Stimulated activated CD8-positive, alpha-beta memory T cell treated with anti-CD3 and anti-CD28 coated beads, Interleukin-12 subunit alpha, Interleukin-12 subunit beta, amount 100 ng/mL, for 4 hours (primary cell): ENCODE results near the gene IGFBP5.

Source experiments
- DNase-seq: peaks from one replicate; pipeline ENCODE4 v3.0.0-alpha.2; 2020; ENCODE audit warnings: low read depth

Gene IGFBP5, protein sequence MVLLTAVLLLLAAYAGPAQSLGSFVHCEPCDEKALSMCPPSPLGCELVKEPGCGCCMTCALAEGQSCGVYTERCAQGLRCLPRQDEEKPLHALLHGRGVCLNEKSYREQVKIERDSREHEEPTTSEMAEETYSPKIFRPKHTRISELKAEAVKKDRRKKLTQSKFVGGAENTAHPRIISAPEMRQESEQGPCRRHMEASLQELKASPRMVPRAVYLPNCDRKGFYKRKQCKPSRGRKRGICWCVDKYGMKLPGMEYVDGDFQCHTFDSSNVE

DNA sequence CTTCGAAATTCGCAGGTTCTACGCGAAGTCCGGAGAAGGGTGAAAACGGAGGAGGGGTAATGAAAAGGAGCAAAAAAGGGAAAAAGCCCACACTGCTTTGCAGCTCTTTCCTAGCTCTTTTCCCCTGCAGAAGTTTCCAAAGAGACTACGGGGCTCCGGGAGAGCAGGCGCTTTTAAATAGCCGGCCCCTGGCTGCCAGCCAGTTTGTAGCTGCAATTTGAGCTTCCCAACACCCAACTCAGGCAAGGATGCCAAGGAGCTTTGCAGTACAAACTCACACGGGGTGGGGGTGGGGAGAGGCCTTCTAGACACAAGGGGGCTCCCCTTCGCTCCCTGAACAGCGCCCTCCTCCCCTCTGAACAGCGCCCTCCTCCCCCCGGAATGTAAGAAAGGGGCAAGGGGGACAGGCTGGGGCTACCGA lies at the start of gene IGFBP5:
Gene IGFBP5 (minus strand): TSS at position 149 of the 421 bp plus-strand sequence. CDS start 774 bp downstream, outside the sequence.
- no peak for DNase-seq

- no peak for DNase-seq
Observed at GRCh38 chr2:216743781-216744180, 48.4 kb upstream of the IGFBP5 start.

DNA sequence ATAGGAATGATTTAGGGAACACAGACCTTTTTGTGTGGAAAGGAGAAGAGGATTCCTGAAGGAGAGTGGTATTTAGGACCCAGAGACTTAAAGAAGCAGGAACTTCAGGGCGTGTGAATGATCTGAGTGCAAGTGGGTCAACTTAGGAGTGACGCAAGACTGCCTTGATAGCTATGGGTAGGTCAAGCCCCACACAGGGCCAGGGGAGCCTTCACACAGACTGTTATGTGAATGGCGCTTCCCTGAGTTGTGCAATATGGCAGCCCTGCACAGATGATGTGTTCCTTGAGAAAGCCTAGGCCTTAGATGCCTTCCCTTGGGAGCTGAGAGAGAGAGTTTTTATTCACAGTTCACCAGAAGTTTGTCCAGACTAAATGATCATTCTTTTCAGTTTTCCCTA lies 47.1 kb upstream of the IGFBP5 start:
- DNase-seq, result no peak

- DNase-seq, result no peak
Observed at GRCh38 chr2:216741223-216741593, 45.9 kb upstream of the IGFBP5 start.

- DNase-seq, result no peak
Observed at GRCh38 chr2:216740557-216741222, 45.3 kb upstream of the IGFBP5 start.

DNA sequence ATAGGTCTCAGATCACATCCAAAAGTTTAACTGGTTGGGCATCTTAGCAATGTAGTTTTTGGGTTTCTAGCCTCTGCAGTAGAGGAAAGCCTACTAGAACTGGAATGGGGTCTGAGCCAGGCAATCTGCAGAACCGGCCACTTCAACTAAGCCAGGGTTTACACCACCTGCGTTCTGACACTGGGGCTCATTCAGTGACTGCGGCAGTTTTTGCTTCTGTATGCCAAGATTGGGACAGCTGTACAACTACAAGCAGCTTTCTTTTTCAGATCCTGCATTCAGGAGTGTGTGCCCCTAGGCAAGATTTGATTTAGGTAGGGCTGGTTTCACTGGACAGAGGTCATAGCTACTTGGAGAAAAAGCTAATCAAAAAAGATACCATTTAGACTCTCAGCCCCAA lies 43.7 kb upstream of the IGFBP5 start:
- no peak for DNase-seq

DNA sequence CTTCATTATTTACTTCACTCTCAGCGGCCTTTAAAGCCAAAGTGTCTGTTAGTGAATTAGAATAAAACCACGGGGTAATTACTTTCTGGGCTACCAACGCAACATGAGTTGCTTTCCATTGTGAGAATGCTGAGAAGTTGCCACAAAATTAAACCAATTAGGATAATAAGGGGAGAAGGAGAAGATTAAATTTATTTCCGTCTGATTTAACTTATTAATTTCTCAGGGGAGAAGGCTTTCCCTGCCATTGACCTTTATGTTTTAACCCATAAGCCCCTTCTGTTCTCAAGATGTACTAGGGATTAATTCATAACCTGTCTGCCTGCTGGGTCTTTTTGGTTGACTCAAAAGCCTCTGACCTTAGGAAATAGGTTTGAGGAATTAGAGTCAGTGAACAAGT lies 42.3 kb upstream of the IGFBP5 start:
- no peak for DNase-seq

GRCh38 chr2:216736326-216736725 lies 41.0 kb upstream of the IGFBP5 start:
- no peak for DNase-seq

GRCh38 chr2:216735668-216736067 lies 40.3 kb upstream of the IGFBP5 start:
- no peak for DNase-seq

GRCh38 chr2:216735086-216735485 lies 39.7 kb upstream of the IGFBP5 start:
- no peak for DNase-seq

- no peak for DNase-seq
Observed at GRCh38 chr2:216733046-216733445, 37.7 kb upstream of the IGFBP5 start.

GRCh38 chr2:216732334-216732733 lies 37.0 kb upstream of the IGFBP5 start:
- no peak for DNase-seq

DNA sequence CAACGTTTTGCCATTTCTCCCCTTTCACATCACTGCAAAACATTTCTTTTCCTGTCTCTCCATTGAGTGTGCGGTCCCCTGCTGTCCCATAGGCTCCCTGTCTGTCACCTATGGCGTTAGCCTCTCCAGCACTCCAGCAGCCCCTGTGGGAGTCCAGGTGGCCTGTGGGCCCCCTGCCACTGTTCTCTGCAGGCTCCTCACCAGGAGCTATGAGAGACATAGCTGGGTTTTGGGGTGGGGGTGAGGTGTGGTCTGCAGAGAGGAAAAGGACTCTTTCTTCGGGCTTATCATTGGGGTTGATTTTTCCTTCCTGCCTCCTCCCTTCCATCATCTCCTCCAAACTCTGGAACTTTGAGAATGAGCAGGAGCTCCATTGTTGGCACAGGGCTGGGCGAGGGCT lies 36.1 kb upstream of the IGFBP5 start:
- no peak for DNase-seq

- no peak for DNase-seq
Observed at GRCh38 chr2:216730871-216731270, 35.5 kb upstream of the IGFBP5 start.

DNA sequence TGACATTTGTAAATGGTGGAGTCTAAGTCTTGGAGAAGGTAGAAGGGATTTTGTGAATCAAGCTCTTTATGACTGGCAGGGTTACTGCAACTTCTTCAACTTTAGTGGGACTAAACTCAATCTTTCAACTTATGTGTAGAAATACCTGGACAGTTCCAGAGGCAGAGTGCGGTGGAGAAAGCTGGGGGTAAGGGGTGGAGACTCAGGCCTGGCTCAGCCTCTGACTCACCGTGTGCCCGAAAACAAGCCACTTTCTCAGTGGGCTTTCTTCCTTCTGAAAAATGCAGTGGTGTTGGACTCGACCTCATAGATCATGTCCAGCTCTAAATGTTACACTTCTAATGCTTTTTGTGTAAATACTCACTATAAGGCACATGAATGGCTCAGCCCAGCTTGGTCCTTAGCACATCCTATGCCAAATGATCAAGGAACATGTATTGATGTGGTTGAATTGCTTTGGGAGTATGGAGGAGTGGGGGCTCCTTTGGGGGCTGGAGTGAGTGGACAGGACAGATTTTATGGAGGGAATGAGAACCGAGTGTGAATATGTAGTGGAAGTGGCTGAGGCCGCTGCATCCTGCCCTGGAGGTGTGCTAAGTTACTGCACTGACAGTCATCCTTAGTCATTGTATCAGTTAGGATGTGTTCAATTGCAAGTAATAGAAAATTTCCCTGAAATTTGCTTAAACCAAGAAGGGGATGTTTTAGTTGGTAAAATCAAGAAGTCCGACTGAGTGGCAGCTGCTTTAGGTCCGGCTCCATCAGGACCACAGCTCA lies 32.2 kb upstream of the IGFBP5 start:
- DNase-seq, result no peak

- DNase-seq, result no peak
Observed at GRCh38 chr2:216724190-216724589, 28.8 kb upstream of the IGFBP5 start.

DNA sequence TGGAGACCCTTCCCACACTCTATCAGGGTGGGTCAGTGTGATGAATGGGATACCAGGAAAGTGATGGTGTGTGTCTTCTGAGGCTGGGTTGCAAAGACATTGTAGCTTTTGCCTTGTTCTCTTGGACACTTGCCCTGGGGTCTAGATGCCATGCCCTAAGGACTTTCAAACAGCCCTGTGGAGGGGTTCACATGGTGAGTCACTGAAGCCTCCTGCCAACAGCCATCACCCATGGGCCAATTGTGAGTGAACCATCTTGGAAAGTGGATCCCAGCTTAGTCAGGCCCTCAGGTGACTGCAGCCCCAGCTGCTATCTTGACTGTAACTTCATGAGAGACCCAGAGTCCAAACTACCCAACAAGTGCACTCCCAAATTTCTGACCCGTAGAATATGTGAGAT lies 25.8 kb upstream of the IGFBP5 start:
- DNase-seq, result no peak

- no peak for DNase-seq
Observed at GRCh38 chr2:216720722-216721121, 25.4 kb upstream of the IGFBP5 start.

DNA sequence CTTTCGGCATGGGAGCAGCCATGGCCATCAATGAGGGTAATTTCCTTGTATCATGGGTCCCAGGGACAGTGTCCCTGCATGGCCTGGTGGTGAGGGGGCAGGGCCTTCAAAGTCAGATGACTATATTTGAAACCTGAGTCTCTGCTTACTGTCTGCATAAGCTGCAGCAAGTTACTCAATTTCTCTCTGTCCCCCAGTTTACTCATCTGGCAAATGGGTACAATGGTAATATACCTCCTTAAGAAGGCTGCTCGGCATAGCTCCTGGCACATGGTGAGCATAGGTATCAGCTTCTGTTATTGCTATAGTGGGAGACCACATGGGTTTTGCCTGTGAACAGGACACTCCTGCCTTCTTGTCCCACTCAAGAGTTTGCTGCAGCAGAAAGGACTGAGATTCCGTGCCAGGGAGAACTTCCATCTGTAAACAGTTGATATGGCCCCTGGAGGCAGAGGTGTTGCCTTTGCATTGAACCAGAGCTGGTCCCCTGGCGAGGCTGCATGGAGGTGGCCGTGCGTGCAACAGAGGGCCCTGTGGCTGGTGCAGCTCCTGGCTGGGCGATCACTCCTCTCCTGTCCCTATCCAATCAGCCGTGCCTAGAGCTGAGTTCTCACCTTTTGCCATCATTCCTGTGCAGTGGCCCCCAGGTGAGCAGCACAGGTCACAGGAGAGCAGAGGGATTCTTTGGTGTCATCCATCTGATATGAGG lies 22.7 kb upstream of the IGFBP5 start:
- DNase-seq, result no peak

DNA sequence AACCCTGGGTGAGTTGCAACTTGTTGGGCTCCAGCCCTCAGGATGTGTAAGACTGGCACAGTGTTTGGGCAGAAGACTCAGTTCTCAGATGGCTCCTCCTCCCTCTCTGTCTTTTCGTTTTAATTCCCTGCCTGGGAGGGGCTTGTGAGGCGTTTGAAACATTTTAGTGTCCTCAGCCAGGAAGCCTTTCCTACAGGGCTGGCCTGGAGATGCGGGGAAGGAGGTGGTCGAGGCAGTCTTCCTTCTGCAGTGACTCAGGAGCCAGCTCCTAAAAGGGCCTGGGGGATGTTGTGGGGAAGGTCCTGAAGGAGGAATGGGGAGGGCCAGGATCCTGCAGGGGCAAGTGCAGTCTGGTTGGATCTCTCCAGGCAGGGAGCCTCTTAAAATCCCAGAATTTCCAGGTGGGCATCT lies 22.1 kb upstream of the IGFBP5 start:
- DNase-seq, result no peak

DNA sequence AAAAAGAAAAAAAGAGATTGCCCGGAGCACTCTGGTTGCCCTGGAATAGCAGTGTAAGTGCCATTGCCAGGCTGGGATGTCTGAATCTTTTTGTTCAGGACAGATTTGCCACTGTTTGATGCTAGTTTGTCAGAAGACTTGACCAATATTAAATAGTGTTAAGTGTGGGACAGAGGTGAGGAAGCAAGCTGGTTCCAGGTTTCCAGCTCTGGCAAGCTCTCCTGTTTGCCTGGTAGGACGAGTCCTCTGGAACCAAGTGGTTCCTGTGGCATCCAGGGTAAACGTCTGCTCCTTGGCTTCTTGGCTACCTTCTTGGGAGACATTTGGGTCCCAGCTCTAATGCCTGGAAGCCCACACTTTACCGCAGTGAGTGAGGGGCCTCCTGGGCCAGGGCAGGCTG lies 20.8 kb upstream of the IGFBP5 start:
- no peak for DNase-seq

GRCh38 chr2:216715402-216715974 lies 20.1 kb upstream of the IGFBP5 start:
- no peak for DNase-seq
